Common myeloid progenitor, CD34-positive (primary cell): ENCODE measurements around the gene METAP1.
"Not testable (repeated sequence)": the region's sequence is repeated elsewhere in the genome, so short reads cannot be mapped to it uniquely, and the experiment has no call there.

Experiments used
- CTCF ChIA-PET: fragments of 350-600 bp; sonication (Branson Sonifier 250); formaldehyde crosslinking; loops from one replicate; lab custom pipeline; 2021; ENCODE audit warnings: antibody characterized with exemption; lab: Charles Lee
- POLR2A ChIA-PET: fragments of 350-600 bp; sonication (Branson Sonifier 250); formaldehyde crosslinking; loops from one replicate; lab custom pipeline; 2021; ENCODE audit warnings: antibody characterized with exemption; lab: Charles Lee
- DNase-seq, 3 donors: peaks; one replicate each; pipeline versions ENCODE4 v3.0.0 to v3.0.0-alpha.2; 2013
- H3K27ac ChIP-seq, 2 experiments: 1 replicate in 1 of 2; 2 replicates in 1 of 2; pipeline ENCODE4 v1.7.0; 2013; ENCODE audit warnings: inconsistent platforms in 2 of 2, low read length in 2 of 2, mild to moderate bottlenecking in 2 of 2, low read depth in 1 of 2, moderate library complexity in 1 of 2; ENCODE audit not compliant: severe bottlenecking in 2 of 2, insufficient read depth in 1 of 2, poor library complexity in 1 of 2
- H3K27me3 ChIP-seq, 5 experiments: replicated peaks in 2 of 5; 1 replicate in 3 of 5; 2 replicates in 2 of 5; pipeline versions ENCODE4 v1.6.1 to v1.7.0; 2013; ENCODE audit warnings: low read length in 4 of 5, mild to moderate bottlenecking in 2 of 5, moderate library complexity in 2 of 5, inconsistent platforms in 1 of 5; ENCODE audit not compliant: insufficient read depth in 5 of 5, control insufficient read depth in 4 of 5
- H3K36me3 ChIP-seq, 4 experiments: 1 replicate in 2 of 4; 2 replicates in 2 of 4; pipeline versions ENCODE4 v1.6.1 to v1.7.0; 2013; ENCODE audit warnings: low read length in 3 of 4, control low read depth in 1 of 4, mild to moderate bottlenecking in 1 of 4; ENCODE audit not compliant: control insufficient read depth in 4 of 4, insufficient read depth in 4 of 4
- H3K4me1 ChIP-seq, 4 experiments: 1 replicate in 3 of 4; 2 replicates in 1 of 4; pipeline versions ENCODE4 v1.6.1 to v1.7.1; 2013; ENCODE audit warnings: low read length in 3 of 4, mild to moderate bottlenecking in 3 of 4, control low read depth in 1 of 4, inconsistent platforms in 1 of 4, moderate library complexity in 1 of 4; ENCODE audit not compliant: control insufficient read depth in 4 of 4, insufficient read depth in 4 of 4; ENCODE audit errors: control extremely low read depth in 1 of 4
- H3K4me3 ChIP-seq, 7 experiments: 1 replicate in 4 of 7; 2 replicates in 3 of 7; pipeline versions ENCODE4 v1.5.1 to v1.7.0; 2013; ENCODE audit warnings: mild to moderate bottlenecking in 7 of 7, low read length in 6 of 7, moderate library complexity in 6 of 7, inconsistent platforms in 2 of 7, low read depth in 2 of 7, control low read depth in 1 of 7; ENCODE audit not compliant: insufficient read depth in 4 of 7, control insufficient read depth in 1 of 7; ENCODE audit errors: extremely low read depth in 1 of 7
- H3K9me3 ChIP-seq, 5 experiments: 1 replicate in 4 of 5; 2 replicates in 1 of 5; pipeline versions ENCODE4 v1.6.1 to v1.7.1; 2013; ENCODE audit warnings: low read length in 4 of 5, mild to moderate bottlenecking in 2 of 5, inconsistent platforms in 1 of 5, low read depth in 1 of 5, moderate library complexity in 1 of 5; ENCODE audit not compliant: control insufficient read depth in 4 of 5, insufficient read depth in 2 of 5; ENCODE audit errors: control extremely low read depth in 1 of 5
- WGBS: methylation state at CpG from one replicate; pipeline ENCODE4 v1.1.5; 2013; ENCODE audit not compliant: insufficient coverage; 5-methylcytosine and 5-hydroxymethylcytosine counted together

Gene METAP1

DNA sequence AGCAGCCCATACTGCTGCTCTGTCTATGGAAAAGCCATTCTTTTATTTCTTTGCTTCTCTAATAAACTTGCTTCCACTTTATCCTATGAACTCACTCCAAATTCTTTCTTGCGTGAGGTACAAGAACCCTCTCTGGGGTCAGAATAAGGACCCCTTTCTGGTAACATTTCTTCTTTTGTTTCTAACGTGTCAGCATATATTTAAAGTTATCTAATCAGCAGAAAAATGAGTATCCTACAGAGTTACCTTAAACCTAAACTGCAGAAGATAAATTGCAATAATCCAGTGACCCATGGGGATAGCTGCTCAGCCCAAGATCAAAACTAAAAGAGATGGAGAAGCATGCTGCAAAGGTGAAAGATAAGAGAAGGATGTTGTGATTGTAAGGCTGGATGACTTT is 89.1 kb downstream of the METAP1 start:
- H3K36me3 ChIP-seq = peaks cover 14 to 58% (median 45%) of the 10 kb centered on the region in 4 experiments
- no CpG with 5 or more reads among the region's 2 CpGs for WGBS
- no peak overlapping the region for H3K27ac ChIP-seq
- ChIA-PET POLR2A (no interaction called here), CTCF (interaction anchor here (2.7 kb wide), 1 partner anchor 28 kb away, joined by 15 read pairs; no protein-coding TSS in a partner anchor)
- DNase-seq = no peak
- no peak overlapping the region for H3K4me3 ChIP-seq
- peaks cover 4 to 13% (median 9%) of the 10 kb centered on the region in 4 experiments for H3K4me1 ChIP-seq
- H3K9me3 ChIP-seq = no peaks in the 10 kb centered on the region
- no peaks in the 10 kb centered on the region for H3K27me3 ChIP-seq

DNA sequence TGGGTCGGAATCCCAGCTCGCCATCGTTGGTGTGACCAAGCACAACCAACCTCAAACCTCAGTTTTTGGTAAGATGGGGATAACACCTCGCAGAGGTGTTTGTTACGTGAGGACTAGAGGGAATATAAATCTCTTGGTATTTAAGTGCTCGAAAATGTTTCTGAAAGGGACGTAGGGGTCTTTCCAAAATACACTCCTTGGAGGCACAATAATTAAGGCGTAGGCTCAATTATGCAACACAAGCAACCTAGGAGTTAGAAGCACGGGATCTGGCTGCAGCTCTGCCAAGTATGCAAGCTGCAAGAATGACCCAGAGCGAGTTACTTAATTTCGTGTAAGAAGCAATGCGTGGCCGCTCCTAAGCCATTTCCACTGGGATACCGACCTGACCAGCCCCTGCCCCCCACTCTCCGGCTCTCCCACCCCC is 92.5 kb downstream of the METAP1 start:
- Histone ChIP-seq H3K27me3 (no peaks in the 10 kb centered on the region), H3K4me1 (peaks cover 7 to 19% (median 14%) of the 10 kb centered on the region in 4 experiments), H3K27ac (peak overlapping the region; percentile 59 to 88), H3K9me3 (no peaks in the 10 kb centered on the region), H3K36me3 (peaks cover 9 to 23% (median 20%) of the 10 kb centered on the region in 4 experiments), H3K4me3 (peak overlapping the region; percentile 77 to 94 (median 91))
- WGBS = 0% methylated on average over 8 of the region's 15 CpGs
- ChIA-PET POLR2A (interaction anchor here (0.6 to 1.1 kb wide), 2 partner anchors 19 to 93 kb away, joined by 3 to 4 read pairs; partner anchors contain the start of gene METAP1), CTCF (interaction anchor here (1.0 to 1.9 kb wide), 2 partner anchors 10 to 32 kb away, joined by 3 to 5 read pairs; no protein-coding TSS in a partner anchor)
- DNase-seq = peak; percentile 29 to 73 (median 67)

DNA sequence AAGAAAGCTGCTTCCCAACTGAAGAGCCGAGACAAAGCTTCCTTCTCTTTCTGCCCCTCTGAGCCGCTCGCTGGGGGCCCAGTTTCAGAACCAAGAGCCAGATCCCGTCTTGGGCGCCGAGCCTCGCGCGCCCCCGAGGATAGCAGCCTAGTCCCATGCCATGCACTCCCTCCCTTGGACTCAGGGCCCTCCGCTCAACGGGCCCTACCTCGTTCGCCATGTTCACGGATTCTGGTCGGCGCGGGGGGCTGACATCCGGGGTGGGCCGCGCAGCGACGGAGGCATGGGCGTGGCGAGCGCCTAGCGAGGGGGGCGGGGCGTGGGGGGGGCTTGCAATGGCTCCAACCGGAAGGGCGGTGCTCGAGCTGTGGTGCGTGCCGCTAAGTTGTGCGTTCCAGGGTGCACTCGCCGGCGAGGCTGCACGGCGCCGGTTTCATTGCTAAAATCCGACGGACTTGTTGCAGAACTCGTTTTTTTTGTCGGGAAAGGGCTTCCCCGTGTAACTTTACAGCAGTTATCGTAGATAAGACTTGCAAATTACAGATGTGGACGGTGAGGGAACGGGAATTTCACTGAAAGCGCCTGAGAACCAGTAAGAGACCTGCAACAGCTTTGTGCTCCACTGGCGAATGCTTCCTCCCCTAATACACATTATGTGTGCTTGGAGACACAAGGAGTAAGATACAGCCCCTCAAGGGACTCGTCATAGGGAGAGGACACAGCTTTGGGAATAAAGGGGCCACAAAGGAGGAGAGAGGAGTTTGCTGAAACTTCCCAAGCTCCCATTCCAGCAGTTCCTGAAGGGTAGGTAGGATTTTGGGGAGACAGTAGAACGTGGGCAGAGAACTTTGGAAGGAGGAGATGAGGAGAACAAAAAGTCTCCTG is 93.2 kb downstream of the METAP1 start, which contains the start of gene ADH5:
Gene ADH5, minus strand, starts transcription at position 308 of the 885 bp plus-strand sequence. Its CDS starts 88 bp downstream, at position 220.
- Histone ChIP-seq H3K27ac (peak within 1 kb of the TSS; percentile 77 to 88), H3K4me1 (peaks cover 7 to 19% (median 14%) of the 10 kb centered on the region in 4 experiments), H3K36me3 (peaks cover 7 to 19% (median 17%) of the 10 kb centered on the region in 4 experiments), H3K4me3 (peak within 1 kb of the TSS; percentile 77 to 94 (median 91)), H3K27me3 (no peaks in the 10 kb centered on the region), H3K9me3 (no peaks in the 10 kb centered on the region)
- POLR2A ChIA-PET = interaction anchor here (1.1 kb wide), 1 partner anchor 93 kb away, joined by 4 read pairs; the partner anchor contains the start of gene METAP1
- CTCF ChIA-PET = interaction anchor here (1.0 to 1.9 kb wide), 2 partner anchors 11 to 33 kb away, joined by 3 to 5 read pairs; no protein-coding TSS in a partner anchor
- DNase-seq = peak; percentile 85 to 93 (median 92)
- 0% methylated on average over 40 of the region's 53 CpGs for WGBS

DNA sequence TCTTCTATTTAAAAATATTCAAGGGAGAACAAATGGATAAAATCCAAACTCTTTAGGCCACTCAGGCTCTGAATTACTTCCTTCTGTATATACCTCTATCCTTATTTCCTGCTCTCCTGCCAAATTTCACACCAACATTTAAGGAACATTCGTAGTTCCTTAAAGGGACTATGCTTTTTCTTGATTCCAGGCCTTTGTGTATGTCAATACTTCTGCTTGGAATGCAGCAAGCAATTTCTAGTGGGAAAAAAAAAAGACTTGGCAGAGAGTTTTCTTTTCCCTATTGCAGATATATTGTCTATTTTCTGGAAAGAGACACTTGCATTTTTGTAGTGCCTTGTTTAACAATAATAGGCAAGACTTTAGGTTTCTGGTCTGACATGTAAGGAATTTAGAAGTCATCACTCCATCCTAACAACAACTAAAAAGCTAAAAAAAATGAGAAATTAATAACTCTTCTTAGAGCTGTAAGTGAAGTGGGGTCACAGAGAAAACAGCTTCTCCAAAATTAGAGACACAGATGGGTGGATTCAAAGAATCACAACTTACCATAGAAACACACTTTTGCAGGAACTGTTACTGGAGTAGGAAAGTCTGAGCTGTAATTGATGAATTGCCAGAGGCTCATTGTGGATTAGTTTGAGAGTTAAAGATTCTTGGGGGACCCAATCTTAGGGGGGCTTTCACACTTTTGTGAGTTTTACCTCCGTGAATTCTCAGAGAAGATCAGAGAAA is 95.1 kb downstream of the METAP1 start:
- Histone ChIP-seq H3K4me1 (peaks cover 7 to 19% (median 14%) of the 10 kb centered on the region in 4 experiments), H3K9me3 (no peaks in the 10 kb centered on the region), H3K27ac (no peak overlapping the region), H3K4me3 (no peak overlapping the region), H3K36me3 (peaks cover 0 to under 1% (median under 1%) of the 10 kb centered on the region in 4 experiments), H3K27me3 (no peaks in the 10 kb centered on the region)
- peak in 1 of 3 donors; percentile 8 for DNase-seq
- WGBS = 100% methylated on average over 1 of the region's 2 CpGs
- ChIA-PET POLR2A (no interaction called here), CTCF (no interaction called here)

DNA sequence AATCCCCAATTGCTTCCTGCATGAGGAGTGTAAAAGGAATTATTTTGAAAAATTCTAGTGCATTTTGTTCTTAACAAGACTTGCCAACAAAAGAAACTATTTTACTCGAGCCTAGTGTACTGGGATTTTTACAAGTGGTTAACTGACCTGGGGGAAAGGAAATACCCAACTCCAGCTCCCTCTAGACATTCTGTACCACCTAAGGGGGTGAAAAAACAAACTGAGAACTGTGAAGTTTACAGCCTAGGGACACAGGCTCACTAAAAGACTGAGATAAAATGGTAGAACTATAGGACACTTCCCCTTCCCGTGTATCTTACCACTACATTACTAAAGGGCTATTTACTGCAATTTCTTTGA is 95.7 kb downstream of the METAP1 start:
- peaks cover 7 to 19% (median 14%) of the 10 kb centered on the region in 4 experiments for H3K4me1 ChIP-seq
- H3K27ac ChIP-seq = no peak overlapping the region
- H3K9me3 ChIP-seq = no peaks in the 10 kb centered on the region
- H3K27me3 ChIP-seq = no peaks in the 10 kb centered on the region
- no peaks in the 10 kb centered on the region for H3K36me3 ChIP-seq
- 67% methylated on average over 1 of the region's 2 CpGs for WGBS
- POLR2A ChIA-PET = no interaction called here
- H3K4me3 ChIP-seq = no peak overlapping the region
- DNase-seq = no peak
- CTCF ChIA-PET = no interaction called here

DNA sequence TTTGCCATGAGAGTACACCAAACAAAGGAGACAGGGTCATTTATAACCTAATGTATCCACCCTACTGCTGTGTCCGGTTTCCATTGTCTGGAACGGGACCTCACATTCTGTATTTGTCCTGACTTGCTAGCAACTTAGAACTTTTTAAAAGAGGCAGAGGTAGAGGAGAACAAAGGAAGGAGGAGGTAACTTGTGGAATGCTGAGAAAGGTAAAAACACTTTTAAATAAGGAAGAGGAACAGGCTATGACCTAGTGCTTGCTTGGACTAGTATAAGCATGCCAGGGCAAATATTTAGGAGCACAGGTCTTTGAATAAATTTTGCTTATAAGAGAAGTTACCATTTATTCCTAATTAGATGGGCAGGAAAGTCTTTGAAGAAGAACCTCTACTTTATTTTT is 96.3 kb downstream of the METAP1 start:
- H3K9me3 ChIP-seq, POLR2A ChIA-PET, H3K27ac ChIP-seq, DNase-seq, H3K4me3 ChIP-seq, H3K36me3 ChIP-seq, CTCF ChIA-PET, H3K27me3 ChIP-seq: not testable (repeated sequence)
- 100% methylated on average over 2 of the region's 2 CpGs for WGBS
- peaks cover 7 to 19% (median 14%) of the 10 kb centered on the region in 4 experiments for H3K4me1 ChIP-seq
